NCI-H2171 treated with DMSO at 0.1 percent for 48 hours (cell line): ENCODE data around the gene ATF3.
A peak's percentile ranks its signal among the peaks of the same experiment; 100 is the strongest.
"Not testable (repeated sequence)": the region's sequence is repeated elsewhere in the genome, so short reads cannot be mapped to it uniquely, and the experiment has no call there.

Experiments used
- DNase-seq: peaks from one replicate; lab custom pipeline; 2025; lab: John Stamatoyannopoulos, UW

The ATF3 gene

GRCh38 chr1:212628046-212628445 is 19.5 kb downstream of the ATF3 start:
- DNase-seq = no peak

DNA sequence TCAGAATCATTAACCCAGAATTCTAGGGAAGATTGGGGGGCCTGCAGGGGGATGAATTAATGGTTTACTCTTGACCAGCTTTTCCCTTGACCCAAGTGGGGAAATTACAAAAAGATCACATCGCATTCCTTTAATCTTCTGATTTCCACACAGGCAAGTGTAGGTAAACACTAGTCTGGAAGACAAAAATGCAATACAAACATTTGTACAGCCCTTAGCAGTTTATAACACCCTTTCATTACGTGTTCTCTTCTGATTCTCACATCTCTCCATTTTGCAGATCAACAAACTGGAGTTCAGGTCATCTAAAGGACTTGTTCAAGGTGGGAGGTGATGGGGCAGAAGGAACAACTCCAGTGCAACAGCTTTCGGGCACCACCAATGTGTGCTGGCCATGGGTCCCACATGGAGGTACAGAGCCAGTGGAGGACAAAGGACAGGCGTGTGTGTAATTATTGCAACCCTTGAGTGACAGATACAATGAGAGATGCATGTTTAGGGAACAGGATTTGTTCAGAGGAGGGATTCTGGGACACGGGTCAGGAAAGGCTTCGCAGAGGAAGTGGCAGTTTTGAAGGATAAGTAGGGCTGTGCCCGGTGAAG is 20.4 kb downstream of the ATF3 start:
- DNase-seq = no peak

- no peak for DNase-seq
Observed at GRCh38 chr1:212629450-212630157, 21.0 kb downstream of the ATF3 start.

DNA sequence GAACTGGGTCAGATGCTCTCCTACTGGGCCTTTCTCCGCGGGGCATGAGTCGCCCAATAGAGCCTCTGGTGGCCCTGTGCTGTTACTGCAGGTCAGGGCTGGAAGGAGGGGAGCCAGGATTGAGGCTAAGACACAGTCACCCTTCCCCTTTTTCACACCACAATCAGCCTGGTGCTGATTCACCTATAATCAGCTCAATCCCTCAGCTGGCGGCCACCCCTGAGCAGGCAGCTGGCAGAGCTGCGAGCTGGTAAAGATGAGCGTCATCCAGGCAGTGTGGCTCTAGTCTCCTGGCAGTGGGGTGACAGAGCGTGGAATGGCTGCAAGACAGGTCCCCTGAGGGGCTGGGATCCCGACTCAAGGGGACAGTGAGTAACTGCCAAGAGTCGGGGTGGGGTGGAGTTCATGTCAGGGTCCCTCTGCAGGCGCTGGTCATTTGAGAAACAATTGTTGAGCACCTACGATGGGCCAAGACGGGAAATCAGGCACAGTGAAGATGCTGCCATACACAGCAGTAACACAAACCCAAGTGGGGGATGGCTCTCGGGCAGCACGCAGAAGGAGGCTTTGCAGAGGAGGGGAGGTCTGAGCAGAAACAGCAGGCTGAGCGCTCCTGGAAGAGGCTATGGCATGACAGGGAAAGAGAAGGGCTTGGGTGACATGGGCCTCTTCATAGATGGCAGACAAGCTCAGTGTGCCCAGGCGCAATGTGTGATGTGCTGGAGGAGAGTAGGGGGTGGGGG is 21.8 kb downstream of the ATF3 start:
- DNase-seq = peak; percentile 34

DNA sequence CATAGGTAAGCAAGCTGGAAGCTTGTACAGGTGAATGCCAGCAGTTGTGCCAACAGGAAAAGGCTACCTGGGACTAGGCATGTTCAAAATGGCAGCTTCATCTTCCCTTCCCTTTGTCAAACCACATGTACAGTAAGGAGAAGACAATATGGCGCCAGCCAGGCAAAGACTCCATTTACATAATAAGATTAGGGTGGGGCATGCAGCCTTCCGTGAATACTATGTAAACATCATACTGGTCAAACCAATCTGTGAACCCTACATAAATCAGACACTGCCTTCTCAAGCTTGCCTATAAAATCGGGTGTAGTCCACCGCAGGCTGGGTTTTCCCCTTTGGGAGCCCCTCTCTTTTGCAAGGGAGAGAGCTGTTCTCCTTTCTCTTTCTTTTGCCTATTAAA is 24.6 kb downstream of the ATF3 start:
- DNase-seq = no peak

DNA sequence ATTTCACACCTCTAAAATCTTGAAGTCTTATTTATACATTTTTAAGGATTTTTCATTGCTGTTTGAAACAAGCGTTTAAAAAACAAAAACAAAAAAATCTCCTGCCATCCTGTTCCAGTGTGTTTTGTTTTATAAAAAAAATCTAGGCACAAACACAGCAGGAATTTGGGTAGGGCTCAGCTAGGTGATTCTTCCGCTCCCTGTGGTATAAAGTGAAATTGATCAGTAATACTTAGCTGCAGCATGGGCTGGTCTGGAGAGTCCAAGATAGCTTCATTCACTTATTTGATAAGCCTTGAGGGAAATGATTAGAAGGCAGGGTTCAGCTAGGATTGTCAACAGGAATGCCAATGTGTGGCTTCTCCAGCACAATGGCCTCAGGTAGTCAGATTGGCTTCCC is 25.7 kb downstream of the ATF3 start:
- no peak for DNase-seq

- no peak for DNase-seq
Observed at GRCh38 chr1:212635141-212635631, 26.6 kb downstream of the ATF3 start.

DNA sequence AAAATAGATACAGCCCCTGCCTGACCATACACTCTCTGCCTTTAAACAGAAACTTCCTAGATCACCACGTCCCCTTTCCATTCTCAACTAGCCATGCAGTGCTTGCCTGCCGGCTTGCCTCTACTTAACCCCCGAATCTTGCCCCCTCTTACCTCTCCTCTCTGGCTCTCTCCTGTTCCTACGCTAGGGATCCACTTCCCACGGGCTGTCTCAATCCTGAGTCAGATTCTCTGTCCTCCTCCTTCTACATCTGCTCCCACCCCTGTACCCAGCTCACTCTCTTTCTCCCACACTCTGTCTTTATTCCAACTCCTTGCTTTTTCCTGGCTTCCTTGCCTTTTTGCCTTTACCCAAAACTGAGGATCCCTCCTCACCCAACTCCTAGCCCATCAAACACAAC is 29.3 kb downstream of the ATF3 start:
- DNase-seq = no peak

DNA sequence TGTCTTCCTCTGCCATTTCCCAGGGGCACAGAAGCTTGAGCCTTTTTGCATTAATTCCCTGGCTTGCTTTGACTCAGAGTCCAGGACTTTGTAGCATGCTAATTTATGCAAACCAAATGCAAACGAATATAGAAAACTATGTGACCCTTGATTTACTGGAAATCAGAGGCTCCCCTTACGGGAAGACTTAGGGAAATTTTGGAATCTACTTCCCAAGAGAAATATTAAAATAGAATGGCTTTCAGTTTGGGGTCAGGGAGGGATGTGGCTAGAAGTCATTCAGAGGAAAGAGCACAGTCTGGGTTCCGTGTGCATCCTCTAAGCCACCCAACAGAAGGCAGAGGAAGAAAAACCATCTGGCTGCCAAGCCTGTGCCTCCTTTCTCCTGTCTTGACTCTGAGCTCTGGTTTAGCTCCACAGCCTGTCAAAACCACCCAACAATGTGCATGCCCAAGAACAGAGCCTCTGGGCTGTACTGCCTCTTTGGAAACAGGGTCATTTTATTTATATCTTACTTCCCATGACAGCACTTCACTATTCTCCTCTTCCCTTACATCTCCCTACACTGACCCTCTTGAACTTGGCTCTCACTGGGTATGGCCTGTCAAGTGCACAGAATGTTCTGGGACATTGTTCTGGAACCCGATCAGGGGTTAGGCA is 30.1 kb downstream of the ATF3 start:
- peak; percentile 35 for DNase-seq

GRCh38 chr1:212639524-212639923 is 31.0 kb downstream of the ATF3 start:
- not testable (repeated sequence) for DNase-seq

- no peak for DNase-seq
Observed at GRCh38 chr1:212640223-212640878, 31.8 kb downstream of the ATF3 start.

DNA sequence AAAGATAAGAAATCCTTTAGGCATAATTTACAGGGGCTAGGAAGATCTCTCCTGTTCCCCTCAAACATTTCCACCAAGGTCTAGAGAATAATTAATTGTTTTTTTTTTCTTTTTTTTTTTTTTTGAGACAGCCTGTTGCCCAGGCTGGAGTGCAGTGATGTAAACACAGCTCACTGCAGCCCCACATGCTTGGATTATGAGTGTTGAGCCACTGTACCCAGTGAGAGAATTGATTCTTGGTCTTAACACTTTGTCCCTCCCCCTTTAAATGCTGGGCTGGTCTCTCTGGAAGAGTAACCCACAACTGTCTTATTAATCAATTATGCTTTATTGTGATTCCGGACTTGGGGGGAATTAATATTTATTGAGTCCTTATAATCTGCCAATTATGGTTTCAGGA is 33.4 kb downstream of the ATF3 start:
- DNase-seq = peak; percentile 15

DNA sequence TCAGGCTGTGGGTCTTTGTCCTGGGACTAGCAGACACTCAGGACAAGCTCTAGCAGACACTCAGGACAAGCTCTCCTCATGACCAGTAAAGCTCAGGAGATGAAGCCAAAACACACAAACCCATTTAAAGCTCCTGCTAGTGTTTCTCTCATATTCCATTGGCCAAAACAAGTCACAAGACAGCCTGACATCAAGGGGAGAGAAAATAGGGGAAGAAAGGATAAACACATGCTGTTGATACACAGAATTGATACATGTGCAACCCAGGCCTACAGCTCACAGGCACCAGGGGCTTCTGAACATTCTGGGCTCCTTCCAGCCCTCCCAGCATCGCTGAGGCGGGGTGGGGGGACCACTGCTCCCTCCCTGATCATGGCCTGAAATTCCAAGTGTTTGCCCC is 35.3 kb downstream of the ATF3 start:
- no peak for DNase-seq

DNA sequence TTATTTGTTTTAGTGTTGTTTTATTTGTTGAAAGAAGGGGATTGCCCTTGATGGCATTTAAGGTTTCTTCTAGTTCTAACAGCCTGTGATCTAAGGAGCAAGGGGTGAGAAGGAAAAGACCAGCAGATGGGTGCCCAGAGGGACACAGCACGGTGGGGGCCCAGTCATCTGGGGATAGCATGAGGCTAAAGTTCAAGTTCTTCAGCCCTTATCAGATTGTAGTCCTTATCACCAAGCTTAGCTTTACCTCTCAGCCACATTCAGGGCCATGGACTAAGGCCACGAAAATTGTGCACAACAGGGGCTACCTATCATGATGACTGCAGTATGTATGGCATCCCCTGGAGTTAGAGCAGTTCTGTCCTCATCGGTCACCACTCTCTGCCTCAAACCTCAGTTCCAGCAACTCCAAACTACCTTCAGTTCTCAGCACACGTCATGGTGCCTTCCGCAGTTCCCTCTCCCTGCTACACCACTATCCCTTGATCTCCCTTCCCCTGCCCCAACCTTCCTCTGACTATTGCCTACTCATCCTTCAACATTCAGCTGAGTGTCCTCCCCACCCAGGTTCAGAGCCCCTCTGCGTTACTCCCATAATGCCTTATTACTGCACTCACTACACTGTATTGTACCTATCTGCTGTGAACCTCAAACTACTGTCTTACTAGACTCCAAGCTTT is 36.4 kb downstream of the ATF3 start:
- no peak for DNase-seq

DNA sequence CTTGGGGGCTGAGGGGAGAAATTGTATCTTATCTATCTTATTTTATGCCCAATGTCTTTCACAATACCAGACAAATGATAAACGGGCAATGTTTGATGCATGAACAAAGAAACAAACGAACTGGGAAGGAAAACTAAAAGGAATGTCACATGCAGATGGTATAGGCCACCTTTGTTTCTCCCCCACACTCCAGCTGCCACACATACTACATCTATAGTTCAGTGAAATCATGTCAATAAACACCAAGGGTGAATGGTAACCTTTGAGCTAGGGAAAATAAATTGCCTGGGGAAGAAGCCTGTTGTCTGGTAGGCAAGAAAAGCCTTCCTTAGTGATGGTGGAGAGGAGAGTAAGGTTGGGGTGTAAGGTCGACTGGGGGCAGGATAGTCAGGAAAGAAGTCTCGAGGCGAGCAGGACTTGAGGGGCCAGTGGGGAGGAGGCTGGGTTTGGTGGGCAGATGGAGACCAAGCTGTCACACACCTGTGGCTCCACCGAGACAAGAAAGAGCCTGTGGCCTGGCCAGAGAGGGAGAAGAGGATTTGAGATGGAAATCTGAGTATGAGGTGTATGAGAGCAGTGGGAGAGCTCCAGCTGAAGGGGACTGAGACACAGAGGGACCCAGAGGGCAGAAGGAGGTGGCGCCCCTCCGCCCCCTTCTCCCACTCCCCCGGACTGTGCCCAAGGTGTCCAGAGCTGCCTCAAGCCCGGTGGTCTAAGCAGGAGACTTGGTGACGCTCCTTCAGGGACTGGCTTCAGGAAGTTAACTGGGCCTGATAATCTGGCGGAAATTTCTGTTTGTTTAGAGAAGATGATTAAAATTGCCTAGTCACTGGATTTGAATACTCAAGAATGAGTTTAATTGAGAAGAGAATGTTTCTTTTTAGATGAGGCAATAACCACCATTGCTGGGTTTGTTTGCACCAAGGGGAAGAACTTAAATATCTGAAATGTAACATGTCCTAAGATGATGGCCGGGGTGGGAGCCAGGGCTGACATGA is 37.3 kb downstream of the ATF3 start:
- DNase-seq = peak; percentile 51

DNA sequence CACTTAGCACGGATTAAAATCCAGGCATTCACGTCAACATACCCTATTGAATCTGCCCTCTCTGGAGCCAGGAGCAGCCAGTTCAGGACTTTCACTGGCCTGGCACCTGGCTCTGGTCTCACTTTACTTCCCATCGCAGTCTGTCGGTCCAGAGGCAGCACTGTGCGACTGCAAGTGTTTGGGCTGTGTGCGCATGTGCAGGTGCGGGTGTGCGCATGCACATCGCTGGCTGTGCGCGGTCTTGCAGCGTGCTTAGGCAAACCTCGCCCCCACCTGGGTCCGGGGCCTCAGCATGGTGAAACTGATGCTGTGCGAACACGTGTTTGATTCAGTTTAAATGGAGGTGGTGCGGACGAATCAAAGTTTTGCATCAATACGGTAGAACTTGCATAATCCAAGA is 38.0 kb downstream of the ATF3 start:
- DNase-seq = no peak

DNA sequence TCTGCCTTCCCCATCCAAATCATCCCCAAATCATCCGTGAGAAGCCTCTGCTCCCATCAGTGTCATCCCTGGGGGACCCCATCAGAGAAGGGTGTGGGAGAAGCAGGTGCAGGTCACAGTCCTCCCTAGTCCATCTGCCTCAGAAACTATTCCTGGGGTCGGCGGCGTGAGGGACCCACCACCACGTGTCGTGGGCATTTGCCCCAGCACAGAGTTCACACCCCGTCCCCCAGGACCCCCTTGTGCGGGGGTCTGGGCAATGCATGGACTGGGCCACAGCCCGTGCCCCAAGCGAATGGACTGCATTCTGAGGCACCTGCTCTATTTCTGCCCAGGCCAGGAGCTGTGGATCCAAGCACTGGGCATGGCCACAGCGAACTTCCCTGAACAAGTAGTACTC is 38.4 kb downstream of the ATF3 start:
- DNase-seq = no peak

DNA sequence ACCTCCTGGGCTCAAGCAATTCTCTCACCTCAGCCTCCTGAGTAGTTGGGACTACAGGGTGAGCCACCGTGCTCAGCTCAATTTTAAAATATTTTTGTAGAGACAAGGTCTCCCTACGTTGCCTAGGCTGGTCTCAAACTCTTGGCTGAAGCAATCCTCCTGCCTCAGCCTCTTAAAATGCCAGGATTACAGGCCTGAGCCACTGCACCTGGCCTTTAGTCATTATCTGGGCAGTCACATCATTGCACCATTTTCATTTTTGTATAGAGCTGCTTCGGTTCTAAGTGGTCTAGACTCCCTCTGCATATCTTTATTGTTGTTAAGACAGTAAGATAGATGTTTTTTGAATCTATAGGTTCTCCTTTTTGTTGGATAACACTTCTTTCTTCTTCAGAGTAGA is 39.9 kb downstream of the ATF3 start:
- no peak for DNase-seq

DNA sequence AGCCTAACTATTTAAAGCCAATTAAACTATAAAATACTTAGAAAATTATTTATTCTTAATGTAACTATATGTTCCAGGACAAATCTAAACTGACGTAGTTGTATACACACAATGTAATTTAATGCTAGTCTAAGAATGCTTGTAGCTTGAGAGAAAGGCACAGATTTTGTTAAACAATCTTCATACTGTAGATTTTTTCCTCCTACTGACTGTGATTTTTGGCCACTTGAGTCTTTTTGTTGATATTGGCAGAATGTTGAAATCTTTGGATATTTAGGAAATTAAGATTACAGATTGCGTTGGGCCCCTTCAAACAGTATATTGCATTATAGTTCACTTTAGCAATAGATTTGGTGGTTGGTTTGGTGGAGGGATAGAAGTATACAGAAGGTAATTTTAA is 40.5 kb downstream of the ATF3 start:
- no peak for DNase-seq

DNA sequence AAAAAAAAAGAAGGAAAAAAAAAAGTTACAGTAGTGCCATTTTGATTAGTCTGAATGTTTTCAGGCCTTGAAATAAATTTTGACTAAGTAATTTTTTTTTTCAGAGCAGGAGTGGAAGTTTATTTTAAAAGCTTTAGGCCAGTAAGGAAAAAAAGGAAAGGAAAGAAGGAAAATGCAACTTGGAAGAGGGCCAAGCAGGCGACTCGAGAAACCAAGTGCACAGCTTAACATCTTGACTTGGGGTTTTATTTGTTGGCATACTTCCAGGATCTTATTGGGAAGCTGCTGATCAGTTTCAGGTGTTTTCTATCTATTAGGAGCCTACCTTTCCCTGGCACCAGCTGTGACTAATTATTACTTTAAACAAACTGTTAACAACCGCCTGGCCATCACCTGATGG is 41.7 kb downstream of the ATF3 start:
- DNase-seq = peak; percentile 81
